HL-60/S4 treated with retinoic acid at 250 ng/mL for 4 days and 3 days (cell line): Measurements from ENCODE around the gene TRAF2.

Experiments
- in situ Hi-C: fragments of 300-500 bp; cut with MboI; formaldehyde crosslinking; loops from 2 replicates; pipeline ENCODE4 v1.7.0; 2022; ENCODE audit warnings: low sequenced_read_pairs

TRAF2 gene

GRCh38 chr9:136958473-136958872, 72.2 kb downstream of the TRAF2 start:
- in situ Hi-C loops = no loop called here

GRCh38 chr9:136958898-136959850, 72.9 kb downstream of the TRAF2 start:
- in situ Hi-C loops = no loop called here

- in situ Hi-C loops = no loop called here
Measured at GRCh38 chr9:136960212-136960937, 74.1 kb downstream of the TRAF2 start.

- in situ Hi-C loops = no loop called here
Measured at GRCh38 chr9:136960938-136961275, 74.6 kb downstream of the TRAF2 start.

GRCh38 chr9:136961279-136962065, 75.2 kb downstream of the TRAF2 start:
- in situ Hi-C loops = no loop called here

GRCh38 chr9:136962163-136962562, 75.8 kb downstream of the TRAF2 start:
- in situ Hi-C loops = no loop called here

- in situ Hi-C loops = no loop called here
Measured at GRCh38 chr9:136962701-136963248, 76.5 kb downstream of the TRAF2 start.

- in situ Hi-C loops = no loop called here
Measured at GRCh38 chr9:136963341-136963740, 77.0 kb downstream of the TRAF2 start.

GRCh38 chr9:136963751-136964150, 77.4 kb downstream of the TRAF2 start:
- in situ Hi-C loops = no loop called here

GRCh38 chr9:136964171-136964689, 77.9 kb downstream of the TRAF2 start:
- in situ Hi-C loops = no loop called here

- in situ Hi-C loops = no loop called here
Measured at GRCh38 chr9:136964833-136965422, 78.6 kb downstream of the TRAF2 start.

GRCh38 chr9:136965771-136966484, 79.6 kb downstream of the TRAF2 start:
- in situ Hi-C loops = no loop called here

- in situ Hi-C loops = no loop called here
Measured at GRCh38 chr9:136968333-136969127, 82.2 kb downstream of the TRAF2 start.

- in situ Hi-C loops = no loop called here
Measured at GRCh38 chr9:136969150-136969549, 82.8 kb downstream of the TRAF2 start.

GRCh38 chr9:136969774-136970173, 83.5 kb downstream of the TRAF2 start:
- in situ Hi-C loops = no loop called here

GRCh38 chr9:136970361-136970760, 84.0 kb downstream of the TRAF2 start:
- in situ Hi-C loops = no loop called here

GRCh38 chr9:136971746-136972145, 85.4 kb downstream of the TRAF2 start:
- in situ Hi-C loops = no loop called here

GRCh38 chr9:136972335-136972734, 86.0 kb downstream of the TRAF2 start:
- in situ Hi-C loops = no loop called here

GRCh38 chr9:136972743-136973142, 86.4 kb downstream of the TRAF2 start:
- in situ Hi-C loops = no loop called here
